ENCODE results near the gene PDSS1.
A peak's percentile ranks its signal among the peaks of the same experiment; 100 is the strongest.
"Not testable (repeated sequence)": the region's sequence is repeated elsewhere in the genome, so short reads cannot be mapped to it uniquely, and the experiment has no call there.

Gene PDSS1, protein sequence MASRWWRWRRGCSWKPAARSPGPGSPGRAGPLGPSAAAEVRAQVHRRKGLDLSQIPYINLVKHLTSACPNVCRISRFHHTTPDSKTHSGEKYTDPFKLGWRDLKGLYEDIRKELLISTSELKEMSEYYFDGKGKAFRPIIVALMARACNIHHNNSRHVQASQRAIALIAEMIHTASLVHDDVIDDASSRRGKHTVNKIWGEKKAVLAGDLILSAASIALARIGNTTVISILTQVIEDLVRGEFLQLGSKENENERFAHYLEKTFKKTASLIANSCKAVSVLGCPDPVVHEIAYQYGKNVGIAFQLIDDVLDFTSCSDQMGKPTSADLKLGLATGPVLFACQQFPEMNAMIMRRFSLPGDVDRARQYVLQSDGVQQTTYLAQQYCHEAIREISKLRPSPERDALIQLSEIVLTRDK
- 3.5 to 3.7 (median 3.7) reads per million in 3 donors for total RNA-seq

DNA sequence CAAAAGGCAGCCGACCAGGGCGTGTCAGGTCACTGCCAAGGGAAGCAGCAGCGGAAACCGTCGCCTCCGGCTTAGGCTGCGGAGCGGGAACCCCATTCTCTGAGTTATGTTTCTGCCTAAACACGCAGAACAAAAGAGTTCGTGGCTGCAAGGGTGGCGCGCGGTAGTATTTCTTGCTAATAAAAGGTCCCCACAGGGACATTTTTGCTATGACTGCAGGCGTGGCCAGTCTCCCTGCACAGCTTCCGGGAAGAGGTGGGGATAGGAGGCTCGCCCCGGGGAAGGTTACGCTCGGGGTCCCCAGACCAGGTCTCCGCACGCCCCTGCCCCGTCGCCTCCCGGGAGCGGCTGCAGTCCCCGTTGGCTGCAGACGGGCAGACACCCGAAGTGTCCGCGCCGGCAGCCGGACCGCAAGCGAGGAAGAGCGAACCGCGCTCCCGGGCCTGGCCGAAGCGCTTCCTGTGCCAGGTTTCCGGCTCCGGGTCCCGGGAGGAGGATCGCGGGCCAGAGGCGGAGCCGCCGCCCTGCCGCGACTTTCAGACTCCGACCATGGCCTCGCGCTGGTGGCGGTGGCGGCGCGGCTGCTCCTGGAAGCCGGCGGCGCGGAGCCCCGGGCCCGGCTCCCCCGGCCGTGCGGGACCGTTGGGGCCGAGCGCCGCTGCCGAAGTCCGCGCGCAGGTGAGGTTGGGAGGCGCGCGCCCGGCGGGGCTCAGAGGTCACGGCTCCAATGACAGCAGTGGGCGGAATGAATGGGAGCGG lies at the start of gene PDSS1:
Gene PDSS1 (plus strand): TSS at position 539 of the 759 bp plus-strand sequence. CDS start 11 bp downstream, at position 550.
- Histone ChIP-seq H3K36me3 (ENCODE audit: control insufficient read depth, insufficient read depth, low read length) (no peaks in the 10 kb centered on the region), H3K4me1 (ENCODE audit: control insufficient read depth, insufficient read depth, low read length, poor library complexity, severe bottlenecking) (no peaks in the 10 kb centered on the region)

DNA sequence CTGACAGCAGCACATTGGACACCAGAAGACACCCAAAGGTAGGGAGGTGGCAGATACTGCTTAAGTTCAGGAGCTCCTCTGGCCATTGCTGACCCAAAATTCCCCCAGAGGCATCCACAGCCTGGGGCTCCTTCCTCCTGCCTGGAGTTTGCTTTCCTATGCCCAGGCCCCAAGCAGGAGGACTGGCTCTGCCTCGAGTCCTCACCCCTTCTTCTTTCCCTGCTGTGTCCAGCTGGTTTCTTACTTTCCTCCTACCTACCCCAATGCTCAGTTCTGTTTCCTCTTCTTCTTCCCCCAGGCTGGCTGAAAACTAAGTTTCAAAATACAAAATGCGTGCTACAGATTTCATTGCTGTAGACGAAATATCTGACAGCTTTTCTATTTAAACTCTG lies 49.3 kb upstream of the PDSS1 start:
- not testable (repeated sequence) for H3K36me3 ChIP-seq (ENCODE audit: control insufficient read depth, insufficient read depth, low read length); DNase-seq; H3K27me3 ChIP-seq (replicated peaks; ENCODE audit: control insufficient read depth, insufficient read depth, low read length, poor library complexity, severe bottlenecking); H3K4me1 ChIP-seq (ENCODE audit: control insufficient read depth, insufficient read depth, low read length, poor library complexity, severe bottlenecking); H3K27ac ChIP-seq (ENCODE audit: insufficient read depth, low read length, poor library complexity, severe bottlenecking); H3K9me3 ChIP-seq (ENCODE audit: control insufficient read depth, low read length); H3K4me3 ChIP-seq (ENCODE audit: insufficient read depth, low read depth, low read length, poor library complexity, severe bottlenecking)

More for the DNA sequence above, at the start of gene PDSS1:
- peak; percentile 8 to 39 (median 30) for DNase-seq
- Histone ChIP-seq H3K27me3 (replicated peaks; ENCODE audit: control insufficient read depth, insufficient read depth, low read length, poor library complexity, severe bottlenecking) (no peaks in the 10 kb centered on the region), H3K27ac (ENCODE audit: insufficient read depth, low read length, poor library complexity, severe bottlenecking) (peak within 1 kb of the TSS; percentile 76), H3K9me3 (ENCODE audit: control insufficient read depth, low read length) (no peaks in the 10 kb centered on the region), H3K4me3 (ENCODE audit: insufficient read depth, low read depth, low read length, poor library complexity, severe bottlenecking) (peak within 1 kb of the TSS; percentile 94)

GRCh38 chr10:26650406-26650805 lies 47.1 kb upstream of the PDSS1 start:
- Histone ChIP-seq H3K9me3 (ENCODE audit: control insufficient read depth, low read length) (no peaks in the 10 kb centered on the region), H3K4me1 (ENCODE audit: control insufficient read depth, insufficient read depth, low read length, poor library complexity, severe bottlenecking) (no peaks in the 10 kb centered on the region), H3K36me3 (ENCODE audit: control insufficient read depth, insufficient read depth, low read length) (no peaks in the 10 kb centered on the region), H3K4me3 (ENCODE audit: insufficient read depth, low read depth, low read length, poor library complexity, severe bottlenecking) (no peak overlapping the region), H3K27ac (ENCODE audit: insufficient read depth, low read length, poor library complexity, severe bottlenecking) (no peak overlapping the region), H3K27me3 (replicated peaks; ENCODE audit: control insufficient read depth, insufficient read depth, low read length, poor library complexity, severe bottlenecking) (no peaks in the 10 kb centered on the region)
- DNase-seq, result no peak

DNA sequence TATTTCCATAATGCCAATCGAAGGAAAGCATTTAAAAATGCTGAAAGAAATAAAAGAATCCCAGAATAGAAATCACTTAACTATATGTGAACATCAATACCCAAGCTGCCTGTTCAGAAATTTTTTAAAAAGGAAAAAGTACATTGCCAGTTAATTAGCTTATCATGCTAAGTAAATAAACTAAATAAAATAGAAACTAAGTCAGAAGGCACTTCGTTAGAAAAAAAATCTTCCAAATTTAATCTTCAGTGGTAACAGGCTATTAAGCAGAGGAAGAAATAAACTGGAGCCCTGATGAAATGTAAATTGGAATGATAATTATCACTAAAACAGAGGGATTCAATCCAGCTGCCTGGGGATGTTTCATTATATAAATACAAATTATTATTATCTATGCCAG lies 46.0 kb upstream of the PDSS1 start:
- H3K4me1 ChIP-seq (ENCODE audit: control insufficient read depth, insufficient read depth, low read length, poor library complexity, severe bottlenecking), result not testable (repeated sequence)

GRCh38 chr10:26653004-26653403 lies 44.5 kb upstream of the PDSS1 start:
- H3K27me3 ChIP-seq (replicated peaks; ENCODE audit: control insufficient read depth, insufficient read depth, low read length, poor library complexity, severe bottlenecking), result no peaks in the 10 kb centered on the region
- H3K4me1 ChIP-seq (ENCODE audit: control insufficient read depth, insufficient read depth, low read length, poor library complexity, severe bottlenecking), result no peaks in the 10 kb centered on the region
- H3K36me3 ChIP-seq (ENCODE audit: control insufficient read depth, insufficient read depth, low read length), result no peaks in the 10 kb centered on the region
- no peaks in the 10 kb centered on the region for H3K9me3 ChIP-seq (ENCODE audit: control insufficient read depth, low read length)
- DNase-seq, result no peak
- H3K27ac ChIP-seq (ENCODE audit: insufficient read depth, low read length, poor library complexity, severe bottlenecking), result no peak overlapping the region
- H3K4me3 ChIP-seq (ENCODE audit: insufficient read depth, low read depth, low read length, poor library complexity, severe bottlenecking), result no peak overlapping the region

More for the DNA sequence above, 46.0 kb upstream of the PDSS1 start:
- not testable (repeated sequence) for H3K36me3 ChIP-seq (ENCODE audit: control insufficient read depth, insufficient read depth, low read length); H3K27ac ChIP-seq (ENCODE audit: insufficient read depth, low read length, poor library complexity, severe bottlenecking); DNase-seq; H3K27me3 ChIP-seq (replicated peaks; ENCODE audit: control insufficient read depth, insufficient read depth, low read length, poor library complexity, severe bottlenecking); H3K4me3 ChIP-seq (ENCODE audit: insufficient read depth, low read depth, low read length, poor library complexity, severe bottlenecking); H3K9me3 ChIP-seq (ENCODE audit: control insufficient read depth, low read length)

- H3K4me3 ChIP-seq (ENCODE audit: insufficient read depth, low read depth, low read length, poor library complexity, severe bottlenecking), result no peak overlapping the region
- H3K27ac ChIP-seq (ENCODE audit: insufficient read depth, low read length, poor library complexity, severe bottlenecking), result no peak overlapping the region
These were observed 41.8 kb upstream of the PDSS1 start for GRCh38 chr10:26655746-26656145.

DNA sequence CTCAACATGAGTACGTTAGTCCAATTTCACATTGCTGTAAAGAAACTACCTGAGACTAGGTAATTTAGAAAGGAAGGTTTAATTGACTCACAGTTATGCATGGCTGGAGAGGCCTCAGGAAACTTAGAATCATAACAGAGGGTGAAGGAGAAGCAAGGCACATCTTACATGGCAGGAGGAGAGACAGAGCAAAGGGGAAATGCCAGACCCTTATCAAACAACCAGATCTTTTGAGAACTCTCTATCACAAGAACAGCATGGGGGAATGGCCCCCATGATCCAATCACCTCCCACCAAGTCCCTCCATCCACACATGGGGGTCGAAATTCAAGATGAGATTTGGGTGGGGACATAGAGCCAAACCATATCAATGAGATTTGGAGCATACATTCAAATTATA lies 34.6 kb upstream of the PDSS1 start:
- no peaks in the 10 kb centered on the region for H3K36me3 ChIP-seq (ENCODE audit: control insufficient read depth, insufficient read depth, low read length)
- H3K4me1 ChIP-seq (ENCODE audit: control insufficient read depth, insufficient read depth, low read length, poor library complexity, severe bottlenecking), result no peaks in the 10 kb centered on the region
- DNase-seq, result no peak
- no peak overlapping the region for H3K27ac ChIP-seq (ENCODE audit: insufficient read depth, low read length, poor library complexity, severe bottlenecking)
- no peak overlapping the region for H3K4me3 ChIP-seq (ENCODE audit: insufficient read depth, low read depth, low read length, poor library complexity, severe bottlenecking)
- H3K9me3 ChIP-seq (ENCODE audit: control insufficient read depth, low read length), result no peaks in the 10 kb centered on the region
- no peaks in the 10 kb centered on the region for H3K27me3 ChIP-seq (replicated peaks; ENCODE audit: control insufficient read depth, insufficient read depth, low read length, poor library complexity, severe bottlenecking)

More at GRCh38 chr10:26655746-26656145, 41.8 kb upstream of the PDSS1 start:
- no peaks in the 10 kb centered on the region for H3K27me3 ChIP-seq (replicated peaks; ENCODE audit: control insufficient read depth, insufficient read depth, low read length, poor library complexity, severe bottlenecking)
- H3K36me3 ChIP-seq (ENCODE audit: control insufficient read depth, insufficient read depth, low read length), result no peaks in the 10 kb centered on the region
- no peaks in the 10 kb centered on the region for H3K9me3 ChIP-seq (ENCODE audit: control insufficient read depth, low read length)
- DNase-seq, result no peak
- no peaks in the 10 kb centered on the region for H3K4me1 ChIP-seq (ENCODE audit: control insufficient read depth, insufficient read depth, low read length, poor library complexity, severe bottlenecking)

DNA sequence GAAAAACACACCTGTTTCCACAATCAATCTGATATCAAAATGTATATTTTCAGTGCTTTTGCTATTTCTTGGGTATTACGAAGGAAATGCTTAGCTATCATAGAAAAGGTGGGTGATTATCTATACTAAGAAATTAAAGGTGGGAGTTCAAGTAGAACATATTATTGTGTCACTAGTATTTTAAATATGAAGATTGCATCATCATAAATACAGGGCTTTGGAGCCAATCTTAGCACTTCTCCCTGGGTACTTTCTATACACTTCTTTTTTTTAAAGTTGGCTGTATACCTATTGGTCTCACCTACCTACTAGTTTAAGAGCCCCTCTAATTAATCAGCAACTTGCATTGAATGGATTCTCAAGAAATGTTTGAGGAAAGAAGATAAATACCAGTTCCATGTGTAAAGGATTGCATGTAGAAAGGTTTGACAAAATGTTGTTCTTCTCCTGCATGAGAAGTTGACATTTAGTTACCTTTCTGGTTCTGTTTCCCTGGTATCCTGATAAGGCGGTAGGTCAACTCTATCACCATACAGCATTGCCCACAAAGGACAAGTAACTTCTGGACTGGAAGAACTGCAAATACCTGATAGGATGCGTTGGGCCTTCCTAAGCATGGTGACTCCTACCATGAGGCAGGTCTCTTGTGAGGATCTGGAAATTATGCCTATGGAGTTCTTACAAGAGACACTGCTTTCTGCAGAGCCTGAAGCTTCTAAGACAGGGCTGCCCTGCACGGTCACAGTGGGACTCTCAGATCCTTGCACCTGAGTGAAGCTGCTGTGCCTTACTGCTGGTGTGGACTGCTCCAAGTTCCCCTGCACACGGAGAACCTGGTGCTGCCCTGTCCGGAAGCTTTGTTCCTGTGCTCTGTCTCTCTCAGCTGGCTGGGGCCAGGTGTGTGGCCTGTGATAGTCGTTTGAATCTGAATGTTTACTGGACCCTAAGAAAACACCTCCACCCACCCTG lies 32.1 kb upstream of the PDSS1 start:
- Histone ChIP-seq H3K4me3 (ENCODE audit: insufficient read depth, low read depth, low read length, poor library complexity, severe bottlenecking) (no peak overlapping the region), H3K9me3 (ENCODE audit: control insufficient read depth, low read length) (no peaks in the 10 kb centered on the region)

DNA sequence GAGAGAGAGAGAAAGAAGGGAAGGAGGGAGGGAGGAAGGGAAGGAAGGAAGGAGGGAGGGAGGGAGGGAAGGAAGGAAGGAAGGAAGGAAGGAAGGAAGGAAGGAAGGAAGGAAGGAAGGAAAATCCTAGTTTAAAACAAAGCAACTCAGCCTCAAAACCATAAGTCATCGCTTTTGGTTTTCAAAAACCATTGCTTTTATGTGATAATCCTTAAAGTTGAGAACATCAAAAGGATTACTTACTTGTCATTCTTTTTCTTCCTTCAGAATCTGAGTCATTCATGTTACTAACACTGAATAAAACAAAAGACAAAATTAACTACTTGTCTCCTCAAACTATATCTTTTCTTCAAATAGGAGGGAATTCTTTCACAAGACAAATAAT lies 21.6 kb upstream of the PDSS1 start:
- no peak for DNase-seq
- Histone ChIP-seq H3K27ac (ENCODE audit: insufficient read depth, low read length, poor library complexity, severe bottlenecking) (no peak overlapping the region), H3K4me1 (ENCODE audit: control insufficient read depth, insufficient read depth, low read length, poor library complexity, severe bottlenecking) (no peaks in the 10 kb centered on the region), H3K36me3 (ENCODE audit: control insufficient read depth, insufficient read depth, low read length) (no peaks in the 10 kb centered on the region), H3K4me3 (ENCODE audit: insufficient read depth, low read depth, low read length, poor library complexity, severe bottlenecking) (no peak overlapping the region), H3K27me3 (replicated peaks; ENCODE audit: control insufficient read depth, insufficient read depth, low read length, poor library complexity, severe bottlenecking) (no peaks in the 10 kb centered on the region), H3K9me3 (ENCODE audit: control insufficient read depth, low read length) (no peaks in the 10 kb centered on the region)

More for the DNA sequence above, 32.1 kb upstream of the PDSS1 start:
- Histone ChIP-seq H3K4me1 (ENCODE audit: control insufficient read depth, insufficient read depth, low read length, poor library complexity, severe bottlenecking) (no peaks in the 10 kb centered on the region), H3K27ac (ENCODE audit: insufficient read depth, low read length, poor library complexity, severe bottlenecking) (no peak overlapping the region), H3K36me3 (ENCODE audit: control insufficient read depth, insufficient read depth, low read length) (no peaks in the 10 kb centered on the region), H3K27me3 (replicated peaks; ENCODE audit: control insufficient read depth, insufficient read depth, low read length, poor library complexity, severe bottlenecking) (no peaks in the 10 kb centered on the region)
- DNase-seq, result no peak

Measured in effector memory CD4-positive, alpha-beta T cell (primary cell).